HG03135 (cell line): ENCODE data around the gene EPS15.
"Not testable (repeated sequence)": the region's sequence is repeated elsewhere in the genome, so short reads cannot be mapped to it uniquely, and the experiment has no call there.

Experiments used
- ATAC-seq: cut with Tn5 transposase; IDR thresholded peaks from one replicate; pipeline ENCODE4 v1.9.1; 2021; ENCODE audit warnings: mild to moderate bottlenecking, moderate library complexity; ENCODE audit not compliant: unreplicated experiment

Gene EPS15

DNA sequence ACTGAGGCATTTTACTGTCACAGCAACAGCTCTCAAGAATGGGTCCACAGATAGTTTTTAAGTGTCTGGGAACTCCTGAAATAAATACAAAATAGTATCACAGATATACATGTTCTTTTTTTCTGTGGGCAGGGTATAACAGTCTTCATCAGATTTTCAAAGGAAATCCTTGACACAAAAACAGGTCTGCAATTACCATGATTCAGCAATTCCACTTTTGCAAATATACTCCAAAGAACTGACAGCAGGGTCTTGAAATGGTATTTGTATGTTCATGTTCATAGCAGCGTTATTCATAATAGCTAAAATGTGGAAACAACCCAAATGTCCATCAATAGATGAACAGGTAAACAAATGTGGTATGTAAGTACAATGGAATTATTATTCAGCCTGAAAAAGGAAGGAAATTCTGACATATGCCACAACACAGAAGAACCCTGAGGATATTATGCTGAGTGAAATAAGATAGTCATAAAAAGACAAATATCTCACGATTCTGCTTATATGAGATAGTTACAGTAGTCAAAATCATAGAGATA, 85.0 kb downstream of the EPS15 start:
- no peak for ATAC-seq

DNA sequence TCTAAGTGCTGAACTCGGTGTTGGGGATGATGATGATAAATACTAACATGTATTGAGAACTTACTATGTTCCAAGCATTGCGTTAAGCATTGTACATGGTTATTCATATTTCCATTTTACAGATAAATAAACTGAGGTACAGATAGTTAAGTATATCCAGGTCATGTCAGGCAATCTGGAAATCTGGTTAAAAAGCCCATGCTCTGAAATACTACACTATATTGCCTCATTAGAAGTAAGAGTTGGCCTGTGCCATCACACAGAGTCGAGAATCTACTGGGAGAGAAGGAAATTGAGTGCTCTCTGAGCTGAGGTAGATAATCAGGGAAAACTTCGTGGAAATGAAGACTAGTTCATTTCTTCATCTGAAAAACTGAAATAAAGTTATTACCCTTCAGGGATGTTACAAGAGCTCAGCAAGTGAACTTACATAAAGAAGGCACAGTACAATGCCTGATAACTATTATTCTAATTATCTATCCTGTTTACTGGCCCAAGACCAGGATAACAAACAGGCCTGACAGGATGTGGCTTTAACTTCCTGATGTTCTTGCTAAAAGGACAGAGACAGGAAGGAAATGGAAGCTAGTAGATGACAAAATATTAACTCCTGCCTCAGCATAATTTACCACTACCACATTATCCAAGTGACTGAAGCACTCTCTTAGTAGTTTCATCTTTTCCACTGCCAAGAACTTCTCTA, 85.6 kb downstream of the EPS15 start:
- ATAC-seq, result no peak

DNA sequence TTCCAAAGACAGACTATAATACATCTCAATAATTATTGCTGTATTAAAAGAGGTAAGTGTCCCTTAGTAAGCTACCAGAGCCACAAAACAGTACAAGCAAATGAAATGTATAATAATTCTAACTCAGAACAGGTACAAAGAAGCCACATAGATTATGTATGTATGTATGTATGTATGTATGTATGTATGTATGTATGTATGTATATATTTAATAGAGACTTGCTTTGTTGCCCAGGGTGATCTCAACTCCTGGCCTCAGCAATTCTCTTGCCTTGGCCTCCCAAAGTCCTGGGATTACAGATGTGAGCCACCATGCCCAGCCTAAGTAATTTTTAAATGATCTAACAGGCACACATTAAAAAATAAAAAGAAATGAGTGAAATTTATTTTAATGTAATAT, 86.9 kb downstream of the EPS15 start:
- no peak for ATAC-seq

DNA sequence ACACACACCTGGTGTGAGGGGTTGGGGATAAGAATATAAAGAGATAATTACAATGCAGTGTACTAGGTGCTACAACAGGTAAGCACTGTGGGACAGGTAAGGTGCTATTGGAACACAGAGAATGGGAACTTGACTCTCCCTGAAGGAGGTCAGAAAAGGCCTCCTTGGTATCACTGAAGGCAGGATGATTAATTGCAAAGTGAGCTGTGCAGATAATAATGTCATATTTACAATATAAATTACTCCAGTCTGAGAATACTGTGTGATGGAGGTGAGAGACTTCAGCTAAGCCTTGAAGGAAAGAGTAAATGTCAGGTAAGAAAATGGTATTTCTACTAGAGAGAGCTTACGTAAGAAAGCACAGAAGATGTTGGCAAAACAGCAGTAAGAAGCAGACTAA, 91.6 kb downstream of the EPS15 start:
- ATAC-seq, result no peak

DNA sequence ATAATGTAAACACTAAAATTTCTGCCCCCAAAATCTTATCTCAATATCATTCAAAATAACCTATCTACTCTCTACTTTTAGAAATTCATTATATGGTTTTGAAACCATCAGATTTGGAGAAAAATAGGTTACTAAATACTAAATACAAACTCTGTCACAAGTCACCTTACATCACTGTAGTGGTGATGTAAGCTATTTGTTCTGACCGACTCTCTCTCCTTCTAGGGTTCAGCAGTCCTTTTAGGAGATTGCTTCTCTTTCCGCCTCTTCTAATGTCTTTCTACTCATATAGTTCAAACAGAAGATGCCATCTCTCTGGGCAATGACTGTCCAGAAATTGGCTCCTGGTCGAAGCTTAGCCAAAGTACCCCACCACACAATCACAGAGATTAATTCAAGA, 93.1 kb downstream of the EPS15 start:
- no peak for ATAC-seq

DNA sequence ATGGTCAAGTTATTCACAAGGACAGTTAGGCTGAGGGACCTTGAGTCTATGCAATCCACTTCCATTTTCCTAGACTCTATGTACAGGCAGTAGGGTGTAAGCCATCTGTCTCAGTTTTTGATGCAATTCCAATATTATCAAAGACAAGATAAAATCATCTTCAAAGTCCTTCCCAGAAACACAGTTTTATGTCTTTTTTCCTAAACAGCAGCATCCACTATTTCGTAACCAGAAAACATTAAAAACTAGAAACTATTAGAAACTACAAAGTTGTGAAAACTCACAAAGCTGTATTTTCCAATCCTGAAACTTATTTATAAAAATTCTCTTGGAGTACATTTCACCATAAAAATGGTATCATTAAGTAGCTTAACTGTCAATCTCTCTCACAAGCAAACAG, 93.8 kb downstream of the EPS15 start:
- ATAC-seq, result no peak

DNA sequence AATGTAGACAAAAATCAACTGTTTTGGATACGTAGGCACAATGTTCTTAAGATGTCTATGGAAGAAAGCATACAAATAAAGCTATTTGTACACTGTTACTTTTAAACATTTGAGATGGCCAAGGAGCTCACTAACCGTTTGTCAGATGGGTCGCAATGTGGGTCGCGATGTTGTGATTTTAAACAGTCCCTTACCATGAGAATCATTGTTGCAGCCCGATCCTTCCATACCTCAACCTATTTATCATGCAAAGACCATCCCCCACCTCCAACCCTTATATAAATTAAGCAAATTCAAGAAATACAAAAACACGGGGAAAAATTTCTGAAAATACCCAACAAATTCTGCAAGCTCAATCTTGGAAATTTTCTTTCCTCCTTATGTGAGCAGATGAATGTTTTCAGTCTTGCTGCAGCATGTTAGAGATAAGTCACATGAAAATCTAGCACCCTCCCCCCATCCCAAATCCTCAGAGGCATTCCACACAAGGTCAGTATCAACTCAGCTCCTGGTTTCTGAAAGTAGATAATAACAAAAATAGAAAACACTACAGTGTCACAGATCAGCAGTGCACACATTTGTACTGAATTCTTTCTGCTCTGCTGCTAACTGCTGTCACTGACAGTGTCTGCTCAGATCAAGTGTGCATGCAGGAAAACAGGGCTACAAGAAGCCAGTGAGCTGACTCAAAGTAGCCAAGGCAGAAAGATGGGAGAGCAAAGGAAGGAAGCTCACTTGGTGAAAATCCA, 95.8 kb downstream of the EPS15 start:
- no peak for ATAC-seq

DNA sequence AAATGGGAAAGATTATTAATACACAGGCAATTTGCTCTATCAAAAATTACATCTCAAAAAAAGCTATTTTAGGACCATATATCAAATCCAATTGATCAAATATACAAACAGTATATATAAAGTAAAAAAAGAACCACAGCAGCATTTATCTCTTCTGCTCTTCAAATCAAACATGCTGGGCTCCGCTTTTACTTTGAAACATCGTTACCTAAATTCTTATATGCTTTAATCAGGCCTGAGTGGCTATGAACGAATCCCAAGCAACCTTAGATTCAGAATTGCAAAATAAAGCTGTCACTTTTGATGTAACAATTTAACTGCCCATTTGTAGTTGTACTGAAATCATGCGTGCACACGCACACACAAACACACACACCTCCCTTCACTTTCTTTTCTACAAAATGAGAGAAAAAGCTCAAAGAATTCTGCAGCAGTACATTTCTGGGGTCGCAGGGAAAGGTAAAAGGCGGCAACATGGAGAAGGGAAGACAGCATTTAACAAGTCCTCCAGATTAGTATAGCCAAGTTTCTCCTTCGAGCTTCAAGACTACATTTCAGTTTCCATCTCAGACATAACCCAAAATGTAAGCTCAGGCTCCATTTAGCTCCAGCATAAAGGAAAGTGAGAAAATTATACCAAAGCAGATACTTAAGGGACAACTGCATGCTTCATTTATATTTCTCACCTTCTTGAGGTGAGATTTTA, 96.5 kb downstream of the EPS15 start:
- ATAC-seq, result no peak

DNA sequence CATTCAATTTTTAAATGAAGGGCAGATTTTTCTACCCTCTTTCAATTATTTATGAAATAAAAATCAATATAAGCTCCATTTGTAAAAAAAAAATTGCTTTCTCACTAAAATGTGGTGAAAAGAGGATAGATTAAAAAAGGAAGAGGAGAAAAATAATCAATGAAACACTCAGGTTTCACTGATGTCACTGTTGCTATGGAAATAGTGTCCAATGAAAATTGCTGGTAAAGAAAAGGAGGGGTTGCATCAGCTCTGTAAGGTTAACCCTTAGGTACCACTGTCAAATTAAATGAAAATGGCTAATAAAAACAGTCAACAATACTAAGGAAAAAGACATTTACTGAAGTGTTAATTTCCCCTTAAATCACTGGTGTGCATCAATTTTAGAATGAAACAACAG, 97.1 kb downstream of the EPS15 start:
- ATAC-seq, result no peak

DNA sequence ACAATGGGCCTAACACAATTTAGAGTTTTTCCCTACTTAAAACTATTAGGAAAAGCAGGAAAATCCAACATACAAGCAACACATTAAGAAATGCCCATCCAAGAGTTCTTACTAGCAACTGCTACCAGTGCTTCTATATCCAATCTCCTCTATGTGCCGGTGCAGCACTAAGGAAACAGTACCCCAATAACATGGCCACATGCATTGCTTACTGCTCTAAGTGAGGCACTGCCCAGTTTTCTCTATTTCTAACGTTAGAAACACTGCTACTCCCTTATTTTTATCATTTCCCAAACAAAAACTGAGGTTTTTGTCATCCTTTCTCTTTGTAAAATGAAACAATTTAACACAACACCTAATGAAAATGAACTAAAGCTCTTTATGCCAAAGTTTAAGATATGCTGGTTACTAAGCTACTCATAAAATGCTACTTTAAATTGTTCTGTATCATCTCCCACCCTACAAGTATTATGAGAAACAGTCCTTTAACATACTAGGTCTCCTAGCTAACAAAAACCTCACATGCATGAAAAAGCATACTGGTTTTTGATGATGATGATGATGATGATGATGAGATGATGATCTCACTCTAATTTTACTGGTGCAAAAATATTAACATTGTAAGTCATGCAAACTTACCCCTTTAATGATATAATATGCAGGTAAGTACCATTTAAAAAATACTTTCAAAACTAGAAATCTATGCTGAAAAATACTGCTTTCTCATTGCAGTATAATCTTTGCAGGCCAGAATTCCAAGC, 98.0 kb downstream of the EPS15 start:
- no peak for ATAC-seq

DNA sequence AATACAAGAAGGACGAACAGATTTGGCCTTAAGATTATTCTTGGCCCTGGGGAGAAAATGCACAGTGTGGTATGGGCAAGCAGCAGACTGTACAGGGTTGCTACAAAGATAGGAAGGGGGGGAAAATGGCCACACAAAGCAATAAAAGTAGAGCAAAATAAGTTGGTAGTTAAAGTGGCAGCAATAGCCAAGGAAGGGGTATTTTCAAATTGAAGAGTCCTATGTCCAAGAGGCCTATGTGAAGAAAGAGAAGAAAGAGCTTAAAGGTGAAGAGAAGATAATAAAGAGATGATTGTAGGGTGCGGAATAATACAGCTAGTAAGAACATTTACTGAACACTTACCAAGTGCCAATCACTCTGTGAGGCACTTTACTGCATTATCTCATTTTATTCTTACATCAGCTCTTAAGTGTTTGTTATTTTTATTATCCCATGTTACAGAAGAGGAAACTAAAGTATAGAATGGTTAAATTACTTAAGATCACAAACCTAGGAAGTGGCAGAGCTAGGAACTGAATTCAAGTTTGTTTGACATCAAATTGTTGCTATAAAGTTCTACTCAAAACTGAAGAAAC, 100.6 kb downstream of the EPS15 start:
- no peak for ATAC-seq

DNA sequence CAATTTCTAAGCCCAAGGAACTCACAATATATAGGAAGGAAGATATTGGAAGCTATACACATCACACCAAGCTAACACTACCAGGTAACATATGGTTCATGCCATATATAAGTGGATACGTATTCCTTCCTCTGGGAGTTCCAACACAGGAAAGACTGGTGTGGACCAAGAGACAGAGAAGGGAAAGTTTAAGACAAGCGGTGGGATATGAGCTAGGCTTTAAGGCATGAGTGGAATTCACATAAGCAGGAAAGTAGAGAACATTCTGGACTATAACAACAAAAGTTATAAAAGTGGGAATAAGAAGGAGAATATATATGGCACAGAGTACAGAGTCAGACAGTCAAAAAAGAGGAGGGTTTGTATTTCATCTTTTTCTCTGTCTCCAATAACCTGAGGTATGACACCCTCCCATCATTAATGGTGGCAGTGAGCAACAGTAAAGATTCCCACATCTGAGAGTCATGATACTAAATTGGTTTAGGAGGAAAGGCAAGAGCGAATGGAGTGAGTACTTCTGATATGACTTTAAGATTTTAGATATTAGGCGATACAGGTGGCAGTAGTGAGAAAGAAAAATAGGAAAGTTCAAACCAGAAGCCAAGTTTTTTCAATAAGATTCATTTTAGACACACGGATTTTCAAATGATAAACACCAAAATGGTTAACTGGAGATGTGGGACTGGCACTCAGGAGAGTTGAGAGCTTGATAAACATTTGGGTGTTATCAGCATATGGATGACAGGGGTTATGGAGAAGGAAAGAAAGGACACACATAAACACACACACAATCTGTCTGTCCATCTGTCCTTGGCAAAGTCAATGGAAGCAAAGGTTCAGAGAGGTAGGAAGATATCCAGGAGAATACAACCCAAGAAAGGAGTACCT, 101.3 kb downstream of the EPS15 start:
- ATAC-seq, result no peak

DNA sequence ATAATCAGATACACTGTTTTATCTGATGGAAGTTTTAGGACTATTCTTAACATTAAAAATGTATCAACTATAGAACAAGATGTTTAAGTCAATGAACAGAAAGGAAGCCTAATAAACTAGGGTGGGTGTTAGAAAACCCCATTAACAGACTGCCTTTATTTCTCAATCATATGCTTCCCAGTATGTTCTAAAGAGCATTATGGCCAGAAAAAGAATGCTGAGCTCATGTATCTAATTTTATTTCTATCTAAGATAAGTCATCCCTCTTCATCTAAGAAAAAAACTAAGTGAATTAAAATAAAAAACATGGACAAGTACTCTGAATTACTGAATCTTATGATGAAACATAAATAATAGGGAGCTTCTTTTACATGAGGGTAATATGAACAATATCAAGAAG, 102.2 kb downstream of the EPS15 start:
- no peak for ATAC-seq

DNA sequence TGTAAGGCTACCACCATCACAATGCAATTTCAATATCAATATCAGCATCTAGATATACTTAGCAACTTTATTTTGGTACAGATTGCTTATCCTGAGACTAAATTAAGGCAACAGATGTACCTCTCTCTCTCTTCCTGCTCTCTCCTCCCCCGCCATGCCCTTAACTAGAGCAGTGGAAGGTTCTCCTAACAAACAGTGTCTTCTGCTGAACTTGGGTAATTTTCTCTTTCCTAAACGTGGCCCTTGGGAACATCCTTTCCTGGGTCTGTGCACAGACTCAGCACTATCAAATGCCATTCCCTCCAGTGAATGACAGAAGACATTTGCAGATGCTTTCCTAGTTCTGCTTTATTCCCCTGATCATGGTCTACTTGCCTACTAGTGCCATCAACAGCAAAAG, 103.1 kb downstream of the EPS15 start:
- no peak for ATAC-seq

DNA sequence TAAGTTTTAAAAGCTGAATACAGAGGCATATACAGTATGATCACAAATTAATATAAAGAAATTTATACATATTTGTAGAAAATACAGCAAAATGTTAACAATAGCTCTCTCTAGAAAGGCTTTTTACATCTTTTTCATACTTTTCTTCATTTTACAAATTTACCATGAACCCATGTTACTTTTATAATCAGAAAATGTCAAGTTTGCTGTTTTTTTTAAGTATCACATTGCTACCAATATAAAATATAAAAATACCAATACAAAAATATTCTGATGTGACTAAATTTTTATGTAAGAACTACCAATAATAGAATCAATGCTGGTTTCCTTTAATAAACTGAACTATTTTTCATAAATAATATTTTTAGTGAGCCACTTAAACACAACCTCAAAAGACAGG, 104.3 kb downstream of the EPS15 start:
- no peak for ATAC-seq

DNA sequence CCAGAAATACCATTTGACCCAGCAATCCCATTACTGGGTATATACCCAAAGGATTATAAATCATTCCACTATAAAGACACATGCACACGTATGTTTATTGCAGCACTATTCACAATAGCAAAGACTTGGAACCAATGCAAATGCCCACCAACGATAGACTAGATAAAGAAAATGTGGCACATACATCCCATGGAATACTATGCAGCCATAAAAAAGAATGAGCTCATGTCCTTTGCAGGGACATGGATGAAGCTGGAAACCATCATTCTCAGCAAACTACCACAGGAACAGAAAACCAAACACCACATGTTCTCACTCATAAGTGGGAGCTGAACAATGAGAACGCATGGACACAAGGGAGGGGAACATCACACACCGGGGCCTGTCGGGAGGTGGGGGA, 107.2 kb downstream of the EPS15 start:
- ATAC-seq, result not testable (repeated sequence)

DNA sequence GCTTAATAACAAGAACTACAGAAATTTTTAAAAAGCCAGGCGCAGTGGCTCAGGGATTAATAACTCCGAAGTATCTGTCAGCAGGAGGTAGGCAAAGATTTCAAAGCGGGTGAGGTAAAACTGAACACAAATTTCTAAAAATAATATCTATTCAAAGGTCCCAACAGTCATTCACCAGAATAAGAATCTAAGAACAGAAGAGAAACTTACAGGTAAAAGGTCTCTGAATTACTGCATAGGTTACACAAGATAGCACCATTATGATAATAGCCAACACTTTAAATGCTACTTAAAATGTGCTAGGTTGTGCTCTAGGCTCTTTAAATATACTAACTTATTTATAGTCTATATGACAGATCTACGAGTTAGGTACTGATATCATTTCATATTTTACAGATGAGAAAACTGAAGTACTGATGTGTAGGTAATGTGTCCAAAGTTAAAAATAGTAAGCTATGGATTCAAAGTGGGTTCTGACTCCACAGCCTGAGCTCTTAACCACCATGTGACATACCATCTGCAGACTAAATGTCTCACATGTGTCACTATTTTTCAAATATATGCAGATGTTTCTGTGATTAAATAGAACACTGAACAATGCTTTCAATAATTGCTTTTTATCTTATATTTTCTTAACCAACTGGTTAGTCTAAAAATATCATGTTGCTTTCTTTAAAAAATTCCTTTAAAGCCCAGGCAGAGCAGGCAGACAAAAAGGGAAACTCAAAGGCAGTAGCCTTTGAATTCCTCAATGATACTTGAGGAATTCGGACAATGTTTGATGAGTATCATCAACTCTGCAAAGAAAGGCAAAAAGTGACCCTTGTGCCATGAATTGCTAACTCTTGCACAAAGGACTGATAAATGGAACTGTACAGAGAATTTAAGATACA, 108.3 kb downstream of the EPS15 start:
- no peak for ATAC-seq

DNA sequence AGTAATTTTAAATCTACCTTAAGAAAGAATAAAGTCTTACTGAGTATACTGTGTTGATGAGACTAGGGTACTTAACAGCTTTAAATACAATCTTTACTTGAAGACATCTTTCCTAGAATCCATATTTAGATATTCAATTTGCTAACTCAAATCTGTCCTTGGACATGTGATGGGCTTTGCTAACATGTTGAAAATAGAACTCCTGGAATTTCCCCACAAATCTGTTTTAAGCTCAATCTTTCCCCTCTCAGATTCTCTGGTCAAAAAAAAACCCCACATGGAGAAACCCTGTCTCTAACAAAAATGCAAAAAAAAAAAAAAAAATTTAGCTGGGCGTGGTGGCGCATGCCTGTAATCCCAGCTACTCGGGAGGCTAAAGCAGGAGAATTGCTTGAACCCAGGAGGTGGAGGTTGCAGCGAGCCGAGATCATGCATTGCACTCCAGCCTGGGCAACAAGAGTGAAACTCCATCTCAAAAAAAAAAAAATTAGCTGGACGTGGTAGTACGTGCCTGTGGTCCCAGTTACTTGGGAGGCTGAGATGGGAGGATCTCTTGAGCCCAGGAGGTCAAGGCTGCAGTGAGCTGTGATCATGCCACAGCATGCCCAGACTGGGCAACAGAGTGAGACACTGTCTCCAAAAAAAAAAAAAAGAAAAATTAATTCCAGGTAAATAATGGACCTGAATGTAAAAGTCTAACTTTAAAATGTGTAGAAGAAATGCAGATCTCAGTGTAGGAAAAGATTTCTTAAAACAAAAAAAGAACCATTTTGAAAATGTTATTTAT, 109.1 kb downstream of the EPS15 start:
- not testable (repeated sequence) for ATAC-seq
